ENCODE data around the gene RGL1.

The RGL1 gene

GRCh38 chr1:183817576-183818288 is 12.8 kb downstream of the RGL1 start:
- no peak for DNase-seq (ENCODE audit: low read depth, low spot score)
- H3K27ac ChIP-seq: no peak overlapping the region

- DNase-seq (ENCODE audit: low read depth, low spot score): no peak
- no peak overlapping the region for H3K27ac ChIP-seq
Observed at GRCh38 chr1:183819059-183819458, 14.1 kb downstream of the RGL1 start.

GRCh38 chr1:183821309-183821888 is 16.5 kb downstream of the RGL1 start:
- peak overlapping the region; percentile 14 for H3K27ac ChIP-seq
- DNase-seq (ENCODE audit: low read depth, low spot score): no peak

- DNase-seq (ENCODE audit: low read depth, low spot score): no peak
- peak overlapping the region; percentile 14 for H3K27ac ChIP-seq
Observed at GRCh38 chr1:183821889-183822611, 17.1 kb downstream of the RGL1 start.

- H3K27ac ChIP-seq: no peak overlapping the region
- DNase-seq (ENCODE audit: low read depth, low spot score): no peak
Observed at GRCh38 chr1:183824291-183824690, 19.4 kb downstream of the RGL1 start.

- H3K27ac ChIP-seq: no peak overlapping the region
- DNase-seq (ENCODE audit: low read depth, low spot score): no peak
Observed at GRCh38 chr1:183827801-183828200, 22.9 kb downstream of the RGL1 start.

GRCh38 chr1:183830389-183830788 is 25.5 kb downstream of the RGL1 start:
- DNase-seq (ENCODE audit: low read depth, low spot score): no peak
- H3K27ac ChIP-seq: no peak overlapping the region

GRCh38 chr1:183831311-183831710 is 26.4 kb downstream of the RGL1 start:
- no peak for DNase-seq (ENCODE audit: low read depth, low spot score)
- no peak overlapping the region for H3K27ac ChIP-seq

GRCh38 chr1:183832459-183832858 is 27.5 kb downstream of the RGL1 start:
- H3K27ac ChIP-seq: no peak overlapping the region
- no peak for DNase-seq (ENCODE audit: low read depth, low spot score)

- no peak overlapping the region for H3K27ac ChIP-seq
- no peak for DNase-seq (ENCODE audit: low read depth, low spot score)
Observed at GRCh38 chr1:183834568-183834967, 29.6 kb downstream of the RGL1 start.

GRCh38 chr1:183836598-183836997 is 31.7 kb downstream of the RGL1 start:
- no peak overlapping the region for H3K27ac ChIP-seq

GRCh38 chr1:183837062-183837461 is 32.1 kb downstream of the RGL1 start:
- DNase-seq (ENCODE audit: low read depth, low spot score): no peak

More at GRCh38 chr1:183836598-183836997, 31.7 kb downstream of the RGL1 start:
- DNase-seq (ENCODE audit: low read depth, low spot score): no peak

GRCh38 chr1:183838221-183838620 is 33.3 kb downstream of the RGL1 start:
- H3K27ac ChIP-seq: no peak overlapping the region
- DNase-seq (ENCODE audit: low read depth, low spot score): no peak

More at GRCh38 chr1:183837062-183837461, 32.1 kb downstream of the RGL1 start:
- no peak overlapping the region for H3K27ac ChIP-seq

- DNase-seq (ENCODE audit: low read depth, low spot score): no peak
- H3K27ac ChIP-seq: no peak overlapping the region
Observed at GRCh38 chr1:183840140-183840539, 35.2 kb downstream of the RGL1 start.

GRCh38 chr1:183841550-183841949 is 36.6 kb downstream of the RGL1 start:
- peak; percentile 14 for DNase-seq (ENCODE audit: low read depth, low spot score)
- no peak overlapping the region for H3K27ac ChIP-seq

GRCh38 chr1:183841950-183842794 is 37.3 kb downstream of the RGL1 start:
- no peak overlapping the region for H3K27ac ChIP-seq
- DNase-seq (ENCODE audit: low read depth, low spot score): peak; percentile 12

- H3K27ac ChIP-seq: no peak overlapping the region
Observed at GRCh38 chr1:183842795-183843144, 37.9 kb downstream of the RGL1 start.

GRCh38 chr1:183844806-183845205 is 39.9 kb downstream of the RGL1 start:
- H3K27ac ChIP-seq: no peak overlapping the region
- DNase-seq (ENCODE audit: low read depth, low spot score): no peak

More at GRCh38 chr1:183842795-183843144, 37.9 kb downstream of the RGL1 start:
- no peak for DNase-seq (ENCODE audit: low read depth, low spot score)

GRCh38 chr1:183845681-183846080 is 40.8 kb downstream of the RGL1 start:
- no peak for DNase-seq (ENCODE audit: low read depth, low spot score)
- no peak overlapping the region for H3K27ac ChIP-seq

GRCh38 chr1:183847641-183848040 is 42.7 kb downstream of the RGL1 start:
- no peak for DNase-seq (ENCODE audit: low read depth, low spot score)
- H3K27ac ChIP-seq: no peak overlapping the region

Data from epithelial cell of prostate (primary cell).